GM18867 (cell line): ENCODE measurements around the gene ACOT12.

Source experiments
- ATAC-seq: cut with Tn5 transposase; IDR thresholded peaks from one replicate; pipeline ENCODE4 v1.9.1; 2021; ENCODE audit warnings: mild to moderate bottlenecking, moderate library complexity; ENCODE audit not compliant: unreplicated experiment

ACOT12 gene

GRCh38 chr5:81401266-81401665 is 7.3 kb upstream of the ACOT12 start:
- ATAC-seq, result no peak

GRCh38 chr5:81400375-81400774 is 6.4 kb upstream of the ACOT12 start:
- no peak for ATAC-seq

DNA sequence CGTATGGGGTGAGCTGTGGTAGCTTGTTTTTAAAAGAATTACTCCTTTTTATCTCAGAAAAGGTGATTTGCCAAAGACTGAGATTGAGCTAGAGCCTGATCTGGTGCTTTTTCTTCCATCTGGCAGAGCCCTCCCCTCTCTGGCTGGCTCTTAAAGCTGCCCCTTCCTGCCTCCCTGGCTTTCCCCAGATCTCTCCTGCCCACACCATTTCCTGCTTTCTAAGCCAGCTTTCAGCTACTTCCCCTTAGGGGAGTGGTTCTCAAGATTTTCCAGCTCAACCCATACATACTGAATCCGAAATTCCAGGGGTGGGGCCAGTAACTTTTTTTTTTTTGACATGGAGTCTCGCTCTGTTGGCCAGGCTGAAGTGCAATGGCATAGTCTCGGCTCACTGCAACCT is 4.8 kb upstream of the ACOT12 start:
- no peak for ATAC-seq

GRCh38 chr5:81397176-81397575 is 3.2 kb upstream of the ACOT12 start:
- no peak for ATAC-seq

- ATAC-seq, result no peak
Observed at GRCh38 chr5:81395262-81395661, 1.3 kb upstream of the ACOT12 start.

- no peak for ATAC-seq
Observed at GRCh38 chr5:81393430-81393782, 528 bp downstream of the ACOT12 start.

DNA sequence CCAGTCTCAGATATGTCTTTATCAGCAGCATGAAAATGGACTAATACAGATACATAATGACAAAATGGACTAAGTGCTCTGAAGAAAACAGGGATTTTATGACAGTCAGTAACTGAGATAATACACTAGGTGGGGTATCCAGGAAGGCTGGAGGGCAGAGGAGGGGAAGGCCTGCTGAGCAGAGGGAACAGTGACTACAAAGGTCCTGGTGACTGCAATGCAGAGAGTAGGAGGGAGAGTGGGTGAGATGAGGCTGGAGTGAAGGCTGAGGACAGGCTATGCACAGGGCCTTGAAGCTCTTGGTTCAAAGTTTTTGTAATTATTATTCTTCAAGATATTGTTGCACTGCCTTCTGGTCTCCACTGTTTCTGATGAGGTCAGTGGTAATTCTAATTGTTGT is 4.9 kb downstream of the ACOT12 start:
- ATAC-seq, result no peak

DNA sequence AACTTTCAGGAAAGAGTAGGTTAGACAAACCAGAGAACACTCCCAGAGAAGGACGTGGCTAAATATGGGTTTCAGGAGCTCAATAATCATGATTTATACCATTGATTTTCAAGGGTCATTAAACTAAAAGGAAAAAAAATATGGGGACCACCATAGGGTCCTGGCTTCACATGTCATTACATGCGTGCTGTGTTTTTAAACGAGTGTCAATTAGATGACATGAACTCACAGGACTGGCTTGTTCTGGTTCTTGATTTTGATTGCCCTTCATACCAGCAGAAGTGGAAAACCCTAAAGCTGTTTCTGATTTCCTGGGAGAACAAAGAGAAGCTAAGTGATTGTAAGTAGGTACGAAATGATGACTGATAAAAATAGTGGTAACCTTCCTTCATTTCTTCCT is 5.8 kb downstream of the ACOT12 start:
- no peak for ATAC-seq

DNA sequence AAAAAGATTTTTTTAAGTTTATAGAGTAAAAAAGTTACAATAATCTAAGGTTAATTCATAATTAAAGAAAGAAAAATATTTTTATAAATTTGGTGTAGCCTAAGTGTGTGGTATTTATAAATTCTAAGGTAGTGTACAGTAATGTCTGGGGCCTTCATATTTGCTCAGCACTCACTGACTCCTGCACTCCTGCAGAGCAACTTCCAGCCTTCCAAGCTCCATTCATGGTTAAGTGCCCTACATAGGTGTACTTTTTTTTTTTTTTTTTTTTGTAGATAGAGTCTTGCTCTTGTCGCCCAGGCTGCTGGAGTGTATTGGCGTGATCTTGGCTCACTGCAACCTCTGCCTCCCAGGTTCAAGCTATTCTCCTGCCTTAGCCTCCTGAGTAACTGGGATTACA is 10.1 kb downstream of the ACOT12 start:
- ATAC-seq, result no peak

DNA sequence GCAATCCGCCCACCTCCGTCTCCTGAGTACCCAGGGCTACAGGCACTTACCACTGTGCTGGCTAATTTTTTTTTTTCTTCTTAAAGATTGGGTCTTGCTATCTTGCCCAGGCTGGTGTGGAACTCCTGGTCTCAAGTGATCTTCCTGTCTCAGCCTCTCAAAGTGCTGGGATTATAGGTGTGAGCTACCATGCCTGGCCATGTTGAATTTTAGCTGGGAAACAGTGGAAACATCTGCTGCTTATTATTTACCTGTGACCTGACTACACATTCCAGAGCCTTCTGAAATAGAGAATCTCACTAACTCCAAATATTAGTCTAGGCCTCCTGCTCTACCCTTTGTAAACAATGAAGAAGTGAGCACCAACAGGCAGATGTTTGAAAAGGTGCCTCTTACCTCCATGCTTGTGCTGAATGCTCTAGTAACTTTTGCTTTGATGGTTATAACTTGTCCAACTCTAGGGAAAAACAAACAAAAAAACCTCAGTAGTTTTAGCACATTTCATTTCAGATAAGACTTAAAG is 22.5 kb downstream of the ACOT12 start:
- ATAC-seq, result no peak

DNA sequence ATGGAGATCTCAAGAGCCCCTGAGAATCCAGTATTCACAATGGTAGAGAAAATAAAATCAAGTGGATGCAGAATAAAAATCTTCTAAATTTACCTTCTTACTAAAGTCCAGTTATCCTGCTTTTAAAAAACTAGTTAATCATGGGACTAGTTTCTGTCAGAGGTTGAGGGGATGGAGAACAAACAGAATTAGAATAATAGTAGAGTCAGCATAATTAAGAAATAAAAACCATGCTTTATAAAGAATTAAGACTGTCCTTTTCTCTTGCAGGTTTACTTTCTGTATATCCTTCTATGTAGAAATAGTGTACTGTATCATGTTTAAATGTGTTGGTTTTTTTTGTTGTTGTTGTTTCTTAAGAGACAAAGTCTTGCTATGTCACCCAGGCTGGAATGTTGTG is 23.0 kb downstream of the ACOT12 start:
- ATAC-seq, result no peak

DNA sequence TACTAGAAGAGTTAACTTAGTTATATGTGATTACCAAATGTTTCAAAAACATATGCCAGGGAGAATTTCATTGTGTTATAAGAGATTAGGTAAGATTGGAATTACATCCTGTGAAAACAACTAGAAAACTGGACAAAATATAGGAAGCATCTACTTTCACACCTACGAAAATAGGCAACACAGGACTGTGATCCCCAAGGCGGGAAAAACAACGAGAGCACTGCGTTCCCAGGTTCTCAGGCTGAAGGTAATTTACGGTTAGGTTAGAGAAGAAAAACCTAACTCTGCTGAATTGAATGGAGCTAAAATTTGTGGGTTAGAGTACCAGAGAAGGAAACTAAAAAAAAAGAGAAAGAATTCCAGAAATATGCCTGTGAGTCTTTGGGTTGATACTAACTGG is 28.4 kb downstream of the ACOT12 start:
- no peak for ATAC-seq

DNA sequence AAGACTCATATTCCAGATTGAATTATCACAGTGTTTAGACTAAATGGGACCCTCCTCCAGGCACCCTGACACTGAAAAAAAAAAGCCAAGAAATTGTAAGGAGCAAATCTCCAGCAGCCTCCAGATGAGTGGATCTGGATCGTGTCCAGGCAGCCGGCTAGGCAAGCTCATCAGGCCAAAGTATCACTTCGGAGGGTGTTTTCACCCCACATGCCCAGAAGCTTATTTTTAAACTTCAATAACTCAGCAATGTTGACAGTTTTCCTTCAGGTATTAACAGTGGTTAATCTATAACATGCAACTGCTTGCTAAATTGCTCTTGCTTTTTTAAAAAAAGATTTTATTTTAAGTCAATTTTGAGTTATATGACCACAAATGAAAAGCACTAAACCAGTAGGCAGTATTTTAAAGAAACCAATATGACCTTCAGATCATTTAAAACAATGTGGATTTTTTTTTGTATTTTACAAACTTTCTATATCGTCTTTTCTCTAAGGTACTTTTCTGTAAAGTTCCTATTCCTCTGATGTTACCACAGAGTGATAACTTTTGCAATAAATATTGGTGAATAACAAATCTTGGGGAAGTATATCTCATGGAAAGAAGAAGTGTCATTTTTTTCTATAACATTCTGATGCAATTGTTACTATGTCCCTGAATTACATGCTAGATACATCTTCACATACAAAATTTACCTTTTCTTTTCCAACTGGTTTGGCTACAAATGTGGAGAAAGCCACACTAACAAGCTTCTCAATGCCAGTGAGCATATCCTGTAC is 30.7 kb downstream of the ACOT12 start:
- no peak for ATAC-seq

DNA sequence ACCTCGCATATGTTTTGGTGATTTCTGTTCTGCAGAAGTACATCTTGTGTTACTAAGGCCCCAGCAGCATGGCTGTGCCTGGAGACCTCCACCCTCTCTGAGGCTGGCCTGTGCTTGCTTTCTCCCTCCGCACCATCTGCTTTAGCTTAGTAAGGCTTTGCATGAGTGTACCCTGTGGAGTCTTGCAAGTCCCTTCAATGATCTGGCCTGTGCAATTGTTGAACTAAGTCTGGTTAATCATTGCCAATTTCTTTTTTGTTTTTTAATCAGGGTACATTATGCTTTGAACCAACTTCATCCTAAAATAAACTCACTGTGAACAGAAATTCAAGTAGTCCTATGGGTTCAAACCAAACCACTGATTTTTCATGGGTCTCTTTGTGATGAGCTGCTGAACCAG is 32.3 kb downstream of the ACOT12 start:
- ATAC-seq, result no peak

- ATAC-seq, result no peak
Observed at GRCh38 chr5:81360640-81361039, 33.3 kb downstream of the ACOT12 start.

DNA sequence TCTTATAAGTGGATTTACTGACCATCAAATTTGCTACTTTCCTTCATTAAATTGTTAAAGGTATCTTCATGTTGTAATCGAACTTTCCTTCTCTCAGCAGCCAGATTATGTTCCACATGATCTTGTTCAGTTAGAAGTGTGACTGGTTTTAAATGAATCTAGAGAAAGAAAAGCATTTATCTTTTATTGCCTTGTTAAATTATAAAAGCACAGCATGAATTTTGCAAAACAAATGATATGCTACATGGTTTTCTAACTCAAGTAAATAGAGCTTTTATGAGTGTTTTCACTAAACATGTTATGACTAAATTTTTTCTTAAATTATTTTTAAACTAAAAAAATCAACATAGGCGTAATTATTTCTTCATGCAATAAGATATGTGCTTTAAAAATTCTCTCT is 34.1 kb downstream of the ACOT12 start:
- no peak for ATAC-seq

- no peak for ATAC-seq
Observed at GRCh38 chr5:81359108-81359507, 34.8 kb downstream of the ACOT12 start.

GRCh38 chr5:81355291-81356251 is 38.4 kb downstream of the ACOT12 start:
- ATAC-seq, result no peak

- ATAC-seq, result no peak
Observed at GRCh38 chr5:81354093-81354492, 39.8 kb downstream of the ACOT12 start.

GRCh38 chr5:81353189-81353588 is 40.7 kb downstream of the ACOT12 start:
- ATAC-seq, result no peak

- no peak for ATAC-seq
Observed at GRCh38 chr5:81350507-81350906, 43.4 kb downstream of the ACOT12 start.

DNA sequence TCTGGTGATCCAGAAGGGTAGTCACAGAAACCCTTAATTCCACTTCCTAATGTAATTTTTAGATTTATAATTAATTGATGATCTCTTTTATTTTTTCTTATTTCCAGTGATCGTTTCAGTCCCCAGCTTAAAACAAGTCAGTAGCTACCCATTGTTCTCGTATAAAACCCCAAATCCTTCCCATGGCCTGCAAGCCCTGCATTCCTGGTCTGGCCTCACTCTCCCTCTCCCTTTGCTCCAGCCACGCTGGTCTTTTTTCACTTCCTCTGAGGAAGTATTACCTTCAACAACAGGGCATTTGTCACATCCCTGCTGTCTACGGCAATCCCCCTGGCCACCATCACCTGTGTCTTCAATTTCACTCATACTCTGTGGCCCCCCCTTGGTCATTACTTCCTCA is 44.8 kb downstream of the ACOT12 start:
- no peak for ATAC-seq
